HG03565 (cell line): ENCODE data around the gene STAU1.
"Not testable (repeated sequence)": the region's sequence is repeated elsewhere in the genome, so short reads cannot be mapped to it uniquely, and the experiment has no call there.

Experiments used
- ATAC-seq: cut with Tn5 transposase; IDR thresholded peaks from one replicate; pipeline ENCODE4 v1.9.1; 2021; ENCODE audit warnings: mild to moderate bottlenecking, moderate library complexity; ENCODE audit not compliant: unreplicated experiment

STAU1 gene

DNA sequence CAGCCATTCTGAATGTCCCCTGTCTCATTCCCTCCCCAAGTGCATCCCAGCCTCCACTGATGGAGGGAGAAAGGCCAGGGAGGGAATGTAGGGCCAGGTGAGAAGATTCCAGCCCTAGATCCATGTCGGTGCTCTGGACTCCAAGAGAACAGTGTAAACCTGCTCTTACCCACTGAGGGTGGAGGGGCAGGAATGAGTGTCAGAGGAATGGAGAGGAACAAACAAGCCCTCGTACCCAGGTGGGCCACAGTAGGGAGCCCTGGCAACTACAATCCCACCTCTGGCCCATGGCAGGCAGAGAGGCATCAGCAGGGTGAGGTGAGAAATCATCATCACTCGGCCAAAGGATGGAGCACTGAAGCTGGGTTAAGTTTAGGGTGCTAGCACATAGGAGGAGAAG lies 54.6 kb downstream of the STAU1 start:
- ATAC-seq, result no peak

DNA sequence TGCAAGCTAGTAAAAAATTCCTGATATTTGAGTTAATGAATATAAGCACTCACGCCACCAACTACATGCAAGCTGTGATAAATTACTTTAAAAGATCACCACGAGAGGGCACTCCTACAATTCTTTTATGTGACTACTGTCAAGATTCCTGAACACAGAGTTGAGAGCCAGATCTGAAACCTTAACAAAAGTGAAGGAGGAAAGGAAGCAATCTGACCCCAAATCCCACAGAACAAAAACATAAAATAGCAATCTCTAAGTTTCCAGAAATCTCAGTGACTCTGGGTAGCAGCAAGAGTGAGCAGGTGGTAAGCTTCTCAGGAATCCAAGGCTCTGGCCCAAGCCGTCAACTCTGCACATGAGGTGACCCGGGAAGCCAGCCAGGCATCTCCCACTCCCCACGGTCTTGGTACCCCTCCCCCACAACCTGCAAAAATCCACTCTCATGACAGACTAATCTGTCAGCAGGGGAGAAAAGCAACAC lies 55.1 kb downstream of the STAU1 start:
- no peak for ATAC-seq

DNA sequence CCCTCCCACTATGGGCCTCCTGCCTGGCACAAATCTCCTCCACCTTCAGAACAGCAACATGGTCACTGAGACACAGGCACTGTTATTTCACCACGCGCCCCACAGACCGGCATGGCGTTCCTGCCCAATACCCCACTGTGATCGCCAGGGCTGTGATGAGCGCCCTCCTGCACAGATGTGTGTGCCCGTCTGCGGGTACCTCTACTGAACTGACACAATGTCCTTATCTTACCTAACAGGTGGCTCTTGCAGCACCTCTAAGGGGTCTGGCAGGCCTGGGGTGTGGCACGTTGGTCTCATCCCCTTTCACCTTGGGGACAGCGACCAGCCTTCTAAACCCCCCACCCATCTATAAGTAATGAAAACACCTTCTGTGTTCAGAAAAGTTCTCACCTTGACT lies 64.2 kb downstream of the STAU1 start:
- no peak for ATAC-seq

DNA sequence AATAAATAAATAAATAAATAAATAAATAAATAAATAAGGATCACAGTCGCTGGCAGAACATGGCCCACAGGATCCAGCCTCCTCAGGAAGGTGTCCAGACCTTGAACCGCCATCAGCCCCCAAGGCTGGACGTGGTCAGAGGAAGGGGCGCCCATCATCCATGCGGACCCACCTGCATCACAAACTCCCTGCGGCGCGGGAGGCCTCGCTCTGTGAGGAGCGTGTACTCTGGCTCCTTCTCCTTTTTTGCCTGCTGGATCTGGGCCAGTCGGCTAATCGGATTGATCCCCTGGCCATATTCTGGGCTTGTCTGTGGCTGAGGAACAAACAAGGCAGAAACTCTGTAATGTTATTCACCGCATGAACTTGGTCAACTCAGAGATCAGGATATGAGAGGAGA lies 65.2 kb downstream of the STAU1 start:
- no peak for ATAC-seq

DNA sequence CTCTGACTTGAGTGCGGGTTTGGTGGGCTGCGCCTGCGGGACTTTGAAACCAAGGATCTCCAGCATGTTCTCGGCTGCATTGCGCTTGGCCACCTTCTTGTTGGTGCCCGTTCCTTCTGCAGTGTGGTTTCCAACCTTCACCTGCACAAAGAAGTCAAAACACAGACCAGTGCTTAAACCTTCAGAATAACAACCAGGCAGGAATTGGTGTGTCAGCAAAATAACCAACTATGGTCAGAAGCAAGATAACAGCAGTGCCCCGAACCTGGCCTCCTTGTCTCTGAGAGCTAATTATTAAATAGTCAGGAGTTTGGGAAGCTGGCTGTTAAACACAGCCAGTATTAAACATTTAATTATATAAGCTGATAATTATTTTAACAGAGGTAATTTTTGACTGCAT lies 68.1 kb downstream of the STAU1 start:
- ATAC-seq, result no peak

DNA sequence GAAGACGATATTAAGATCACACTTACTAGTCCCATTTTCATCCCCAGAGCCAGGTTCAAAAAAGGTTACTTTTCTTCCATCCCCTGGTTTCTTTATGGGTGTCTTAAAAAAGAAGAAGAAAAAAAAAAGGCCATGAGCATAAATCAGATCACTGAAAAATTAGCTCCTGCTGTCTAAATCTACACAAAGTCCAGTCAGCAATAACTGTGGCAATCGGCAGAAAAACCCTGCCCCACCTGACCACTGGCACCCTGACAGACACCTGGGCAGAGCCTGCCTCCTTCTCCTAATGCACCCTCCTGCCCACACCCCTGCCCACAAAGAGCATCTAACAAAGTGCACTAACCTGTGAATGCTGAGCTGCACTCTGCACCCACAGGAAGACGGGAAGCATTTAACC lies 69.8 kb downstream of the STAU1 start:
- ATAC-seq, result no peak

DNA sequence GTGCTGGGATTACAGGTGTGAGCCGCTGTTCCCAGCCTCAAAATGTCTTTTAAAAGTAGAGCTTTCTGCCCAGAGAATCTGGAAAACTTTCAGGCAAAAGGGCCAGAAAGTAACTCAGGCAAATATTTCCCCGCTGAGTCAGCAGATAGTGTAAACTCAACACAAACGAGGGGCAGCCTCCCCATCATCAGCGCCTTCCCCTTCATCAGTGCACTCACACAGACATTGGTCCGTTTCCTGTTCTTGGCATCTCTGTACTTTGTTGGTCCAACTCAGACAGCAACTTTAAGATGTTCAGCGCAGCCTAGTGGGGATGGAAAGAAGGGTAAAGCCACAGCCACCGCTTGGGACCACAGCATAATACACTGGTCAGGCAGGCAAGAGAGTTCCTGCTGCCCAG lies 72.6 kb downstream of the STAU1 start:
- no peak for ATAC-seq

DNA sequence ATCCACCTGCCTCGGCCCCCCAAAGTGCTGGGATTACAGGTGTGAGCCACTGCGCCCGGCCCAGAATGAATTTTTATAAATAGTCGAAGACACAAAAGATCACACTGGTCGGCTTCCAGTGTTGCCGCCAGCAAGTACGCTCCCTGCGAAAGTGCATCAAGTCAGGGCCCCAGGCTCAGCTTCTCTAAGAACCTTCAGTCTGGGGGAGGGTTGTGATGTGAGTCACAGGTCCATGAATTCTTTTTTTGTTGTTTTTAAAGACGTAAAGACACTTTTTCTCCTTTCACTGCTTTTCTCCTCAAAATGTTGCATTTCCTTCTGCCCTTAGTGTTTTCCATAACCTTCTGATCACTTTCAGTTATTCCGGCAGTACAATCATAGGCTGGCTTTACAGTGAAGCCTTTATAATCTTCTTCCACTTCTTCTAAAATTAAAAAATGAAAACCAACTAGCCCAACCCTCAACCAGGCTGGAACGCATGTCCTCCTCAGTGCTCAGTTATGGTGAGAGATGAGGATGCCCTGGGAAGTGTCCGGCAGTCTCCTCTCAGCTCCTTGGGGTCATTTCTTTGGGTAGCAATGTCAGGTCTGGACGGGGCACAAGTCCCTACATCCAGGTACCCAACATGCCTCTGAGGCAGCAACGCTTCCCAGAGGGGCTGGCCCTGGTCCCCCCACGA lies 75.4 kb downstream of the STAU1 start:
- ATAC-seq, result no peak

DNA sequence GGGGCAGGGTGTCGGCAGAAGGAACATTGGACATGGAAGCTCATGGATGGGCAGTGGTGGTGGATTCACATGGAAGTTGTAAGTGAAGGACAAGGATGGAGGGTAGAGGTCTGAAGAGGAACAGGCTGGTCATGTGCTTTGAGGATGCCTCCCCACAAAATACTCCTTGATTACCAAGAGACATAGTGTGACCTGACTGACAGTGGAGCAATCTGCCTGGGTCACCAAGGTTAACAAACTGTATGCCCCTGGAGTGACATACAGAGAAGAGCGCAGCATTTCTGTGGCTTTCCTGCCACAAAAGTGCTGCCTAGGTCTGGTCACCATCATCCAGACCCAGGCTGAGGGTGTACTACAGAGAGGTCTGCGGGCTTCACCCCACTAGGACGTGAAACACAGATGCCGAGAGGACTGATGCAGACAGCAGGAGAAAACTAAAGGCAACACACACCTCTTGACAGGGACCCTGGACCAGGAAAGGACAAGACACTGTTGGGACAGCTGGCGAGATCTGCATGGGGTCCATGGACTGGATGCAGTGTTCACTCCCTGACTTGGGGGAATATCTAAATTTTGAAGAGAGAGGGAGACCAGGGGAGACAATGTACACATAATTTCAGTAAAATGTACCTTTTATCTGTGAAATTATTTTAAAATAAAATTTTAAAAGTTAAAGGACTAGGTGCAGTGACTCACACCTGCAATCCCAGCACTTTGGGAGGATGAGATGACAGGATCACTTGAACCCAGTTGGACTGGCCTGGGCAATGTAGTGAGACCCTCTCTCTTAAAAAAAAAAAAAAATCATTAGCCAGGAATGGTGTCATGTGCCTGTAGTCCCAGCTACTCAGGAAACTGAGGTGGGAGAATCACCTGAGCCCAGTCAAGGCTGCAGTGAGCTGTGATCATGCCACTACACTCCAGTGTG lies 77.1 kb downstream of the STAU1 start:
- ATAC-seq, result no peak

DNA sequence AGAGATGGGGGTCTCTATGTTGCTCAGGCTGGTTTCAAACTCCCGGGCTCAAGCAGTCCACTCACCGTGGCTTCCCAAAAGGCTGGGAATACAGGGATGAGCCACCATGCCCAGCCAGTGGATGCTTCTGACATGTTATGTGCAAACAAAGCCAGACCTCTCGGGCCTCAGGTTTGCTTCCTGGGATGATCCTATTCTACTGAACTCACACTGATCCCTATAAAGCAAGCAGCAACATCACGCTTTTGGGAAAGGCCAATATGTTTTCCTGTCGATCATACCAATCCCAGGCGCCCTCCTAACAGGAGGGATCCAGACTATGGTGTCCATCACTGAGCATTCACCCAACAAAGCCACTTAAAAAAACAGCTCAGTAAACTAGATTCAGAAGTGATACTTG lies 81.8 kb downstream of the STAU1 start:
- no peak for ATAC-seq

DNA sequence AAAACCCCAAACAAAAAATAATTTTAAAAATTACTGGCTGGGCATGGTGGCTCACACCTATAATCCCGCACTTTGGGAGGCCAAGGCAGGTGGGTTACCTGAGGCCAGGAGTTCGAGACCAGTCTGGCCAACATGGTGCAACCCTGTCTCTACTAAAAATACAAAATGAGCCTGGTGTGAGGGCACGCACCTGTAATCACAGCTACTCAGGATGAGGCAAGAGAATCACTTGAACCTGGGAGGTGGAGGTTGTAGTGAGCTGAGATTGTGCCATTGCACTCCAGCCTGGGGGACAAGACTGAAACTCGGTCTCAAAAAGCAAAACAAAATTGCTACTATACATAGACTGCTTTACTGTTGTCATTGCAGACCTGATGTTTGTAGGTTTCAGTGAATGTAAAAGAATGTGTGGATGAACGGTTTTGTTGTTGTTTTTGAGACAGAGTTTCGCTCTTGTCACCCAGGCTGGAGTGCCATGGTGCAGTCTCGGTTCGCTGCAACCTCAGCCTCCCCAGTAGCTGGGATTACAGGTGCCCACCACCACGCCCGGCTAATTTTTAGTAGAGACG lies 83.1 kb downstream of the STAU1 start:
- ATAC-seq, result not testable (repeated sequence)

DNA sequence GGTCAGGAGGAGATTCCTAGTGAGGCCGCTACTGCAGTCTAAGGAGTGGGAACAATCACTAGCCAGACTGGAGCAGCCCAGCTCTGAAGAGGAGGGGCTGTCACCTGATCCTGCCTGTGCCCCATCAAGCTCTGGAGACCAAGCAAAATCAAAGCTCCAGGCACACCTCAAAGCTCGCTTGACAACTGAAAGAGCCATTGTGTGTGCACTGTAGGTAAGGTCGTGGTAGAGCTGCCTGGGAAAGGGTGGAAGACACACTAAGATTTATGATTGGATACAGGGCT lies 83.8 kb downstream of the STAU1 start:
- no peak for ATAC-seq

DNA sequence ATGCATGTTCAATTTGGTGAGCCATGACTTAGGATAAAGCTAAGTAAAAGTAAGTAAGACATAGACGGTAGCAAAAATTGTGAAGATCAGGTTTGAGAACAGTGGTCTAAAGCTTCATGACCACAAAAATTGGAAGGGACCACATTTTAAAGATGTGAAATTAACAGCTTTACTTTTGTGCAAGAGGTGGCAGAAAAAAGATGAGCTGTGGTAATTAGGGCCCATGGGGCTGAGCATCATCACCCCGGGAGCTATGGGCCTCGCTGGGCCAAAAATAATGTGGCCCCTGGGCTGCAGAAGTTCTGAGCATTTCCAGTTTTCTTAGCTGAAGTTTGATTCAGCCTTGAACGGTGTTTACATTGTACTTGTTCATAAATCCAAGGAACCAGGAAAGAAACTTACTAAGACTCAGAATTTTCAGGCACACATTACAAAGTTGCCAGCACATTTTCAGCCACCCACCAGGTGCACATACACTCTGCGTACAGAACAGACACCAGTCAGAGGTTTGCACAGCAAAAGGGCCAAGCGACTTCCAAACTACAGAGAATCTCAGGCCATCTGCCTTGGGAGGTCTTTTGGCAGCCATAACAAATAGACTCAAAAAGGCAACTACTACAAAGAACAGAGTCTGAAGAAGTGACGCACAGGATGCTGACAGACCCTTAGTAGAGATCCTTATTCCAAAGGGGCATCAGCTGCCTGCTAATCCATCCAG lies 84.3 kb downstream of the STAU1 start:
- ATAC-seq, result no peak

DNA sequence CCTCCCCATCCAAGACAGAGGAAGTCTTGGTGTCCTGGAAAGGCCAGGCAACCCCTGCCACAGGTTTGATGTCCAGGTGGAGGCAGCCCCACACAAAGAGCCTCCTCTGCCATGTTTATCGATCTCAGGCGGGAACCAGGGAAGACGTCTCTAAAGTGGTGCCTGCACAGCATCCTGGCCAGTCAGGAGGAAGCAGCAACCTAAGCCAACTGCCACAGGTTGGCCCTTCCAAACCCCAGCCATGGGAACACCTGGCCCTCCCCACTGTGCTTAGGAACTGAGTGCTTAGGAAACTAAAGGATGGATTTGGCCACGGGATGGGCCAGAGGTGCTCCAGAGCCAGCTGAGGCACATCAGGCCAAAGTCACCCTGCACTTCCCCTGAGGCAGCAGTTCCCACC lies 85.1 kb downstream of the STAU1 start:
- no peak for ATAC-seq

DNA sequence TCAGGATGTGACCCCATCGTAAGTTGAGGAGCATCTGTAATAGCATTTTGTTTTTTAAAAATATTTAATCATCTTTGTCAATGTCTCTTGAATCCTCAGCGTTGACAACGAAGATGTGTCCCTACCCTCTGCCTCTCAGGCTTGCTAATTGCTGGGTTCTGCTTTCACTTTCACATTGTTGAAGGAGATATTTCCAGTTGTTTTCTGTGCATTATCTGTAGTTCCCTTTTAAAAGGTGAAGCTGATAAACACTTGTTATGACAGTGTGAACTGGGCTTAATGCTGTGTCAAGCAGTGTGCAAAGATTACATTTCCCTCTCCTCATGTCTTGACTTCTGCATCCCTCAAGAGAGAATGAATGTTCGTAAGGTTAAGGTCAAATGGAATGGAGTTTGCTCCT lies 87.2 kb downstream of the STAU1 start:
- no peak for ATAC-seq

DNA sequence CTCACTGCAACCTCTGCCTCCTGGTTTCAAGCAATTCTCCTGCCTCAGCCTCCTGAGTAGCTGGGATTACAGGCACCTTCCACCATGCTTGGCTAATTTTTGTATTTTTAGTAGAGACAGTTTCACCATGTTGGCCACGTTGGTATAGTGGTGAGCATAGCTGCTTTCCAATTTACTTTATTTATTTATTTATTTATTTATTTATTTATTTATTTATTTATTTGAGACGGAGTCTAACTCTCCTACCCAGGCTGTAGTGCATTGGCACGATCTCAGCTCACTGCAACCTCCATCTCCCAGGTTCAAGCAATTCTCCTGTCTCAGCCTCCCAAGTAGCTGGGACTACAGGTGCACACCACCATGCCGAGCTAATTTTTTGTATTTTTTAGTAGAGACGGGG lies 87.8 kb downstream of the STAU1 start:
- ATAC-seq, result not testable (repeated sequence)

DNA sequence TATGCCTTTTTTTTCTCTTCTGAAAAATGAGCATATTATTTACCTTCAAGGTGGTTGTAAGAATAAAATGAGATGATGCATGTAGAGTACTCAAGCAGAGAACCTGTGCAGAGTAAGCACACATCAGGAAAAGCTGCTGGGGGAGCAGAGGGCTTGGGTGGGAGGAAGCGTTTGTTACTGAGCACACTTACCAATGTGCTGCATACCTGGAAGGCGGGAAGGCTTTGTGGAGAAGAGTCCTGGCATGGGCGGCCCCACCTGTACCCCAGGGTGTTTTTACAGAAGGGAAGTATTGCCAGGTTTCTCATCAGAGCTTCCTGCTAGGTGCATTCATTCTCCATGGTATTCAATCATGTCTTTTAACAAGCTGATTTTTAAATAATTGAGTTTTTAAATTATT lies 89.1 kb downstream of the STAU1 start:
- ATAC-seq, result no peak

DNA sequence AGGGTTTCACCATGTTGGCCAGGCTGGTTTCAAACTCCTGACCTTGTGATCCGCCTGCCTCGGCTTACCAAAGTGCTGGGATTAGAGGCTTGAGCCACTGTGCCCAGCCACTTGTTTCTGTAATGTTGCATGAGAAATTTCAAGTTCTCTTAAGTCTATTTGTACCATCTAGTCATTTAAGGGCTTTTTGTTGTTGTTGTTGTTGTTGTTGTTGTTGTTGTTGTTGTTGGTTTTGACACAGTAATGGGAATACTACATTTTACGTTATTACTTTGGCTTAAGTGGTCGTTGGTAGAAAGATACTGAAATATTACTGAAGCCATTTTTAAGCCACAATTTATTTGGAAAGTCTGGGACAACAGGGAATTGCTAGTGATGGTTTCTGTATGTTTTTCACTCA lies 90.0 kb downstream of the STAU1 start:
- no peak for ATAC-seq

DNA sequence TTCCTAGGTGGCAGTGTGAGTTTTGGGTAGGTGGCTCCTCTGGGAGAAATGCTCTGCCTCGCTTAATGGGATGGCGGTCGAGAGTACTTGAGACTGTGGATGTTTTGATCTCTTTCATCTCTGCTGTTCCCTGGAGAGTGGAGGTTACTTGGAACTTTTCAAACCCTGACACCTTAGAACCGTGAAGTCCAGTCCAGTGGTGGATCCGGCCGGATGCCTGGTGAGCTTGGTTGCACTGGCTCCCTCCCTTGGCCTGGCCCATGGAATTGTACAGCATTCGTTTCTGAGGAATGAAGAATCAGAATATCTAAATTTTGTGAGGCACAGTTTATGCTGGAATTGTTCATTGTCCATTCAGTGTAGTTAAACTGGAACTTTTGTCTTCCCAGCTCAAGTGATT lies 91.0 kb downstream of the STAU1 start:
- no peak for ATAC-seq

DNA sequence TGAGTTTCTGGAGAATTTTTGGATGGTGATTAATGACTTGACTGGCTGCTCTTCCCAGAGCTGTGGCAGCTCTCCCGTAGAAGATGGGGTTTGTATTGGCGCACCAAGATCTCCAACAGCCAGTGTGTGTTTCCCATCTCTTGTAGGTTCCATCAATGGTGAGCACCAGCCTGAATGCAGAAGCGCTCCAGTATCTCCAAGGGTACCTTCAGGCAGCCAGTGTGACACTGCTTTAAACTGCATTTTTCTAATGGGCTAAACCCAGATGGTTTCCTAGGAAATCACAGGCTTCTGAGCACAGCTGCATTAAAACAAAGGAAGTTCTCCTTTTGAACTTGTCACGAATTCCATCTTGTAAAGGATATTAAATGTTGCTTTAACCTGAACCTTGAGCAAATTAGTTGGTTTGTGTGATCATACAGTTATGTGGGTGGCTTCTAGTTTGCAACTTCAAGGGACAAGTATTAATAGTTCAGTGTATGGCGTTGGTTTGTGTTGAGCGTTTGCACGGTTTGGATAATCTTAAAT lies 91.9 kb downstream of the STAU1 start:
- no peak for ATAC-seq

DNA sequence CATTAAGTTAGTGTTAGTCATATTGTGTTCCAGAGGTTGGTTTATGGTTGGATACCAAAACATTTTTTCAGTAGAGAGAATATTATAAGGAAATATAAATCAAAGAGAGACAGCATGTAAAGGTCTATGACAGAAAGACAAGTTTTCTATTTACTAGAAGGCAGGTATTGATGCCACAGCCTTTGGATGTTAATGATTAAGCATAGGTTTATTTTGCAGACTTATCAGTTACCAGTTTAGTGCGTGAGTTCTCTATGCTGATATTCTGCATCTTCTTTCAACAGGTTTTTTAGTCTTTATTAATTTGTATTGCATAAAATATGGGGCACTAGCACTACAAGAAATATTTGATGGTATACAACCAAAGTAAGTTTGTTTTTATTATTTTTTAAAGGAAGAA lies 96.4 kb downstream of the STAU1 start:
- ATAC-seq, result no peak
